Thyroid gland (tissue), 4 donors: ENCODE results near the gene HECW1.

ENCODE experiments used
- POLR2A ChIP-seq, 2 donors: fragments of 450-650 bp; IDR thresholded peaks; one replicate each; pipeline ENCODE4 v1.6.1; 2017; ENCODE audit warnings: antibody characterized with exemption in 2 of 2, mild to moderate bottlenecking in 2 of 2, moderate library complexity in 1 of 2
- TF ChIP-seq, protein P1 (sequence below), 6 experiments: fragments of 200-600 bp in 3 of 6; fragments of 450-650 bp in 3 of 6; sonication (generic) in 3 of 6; IDR thresholded peaks; one replicate each; pipeline ENCODE4 v1.5.1; 2016 to 2019; ENCODE audit warnings: antibody characterized with exemption in 6 of 6, mild to moderate bottlenecking in 2 of 6, inconsistent platforms in 1 of 6, moderate library complexity in 1 of 6

DNA sequence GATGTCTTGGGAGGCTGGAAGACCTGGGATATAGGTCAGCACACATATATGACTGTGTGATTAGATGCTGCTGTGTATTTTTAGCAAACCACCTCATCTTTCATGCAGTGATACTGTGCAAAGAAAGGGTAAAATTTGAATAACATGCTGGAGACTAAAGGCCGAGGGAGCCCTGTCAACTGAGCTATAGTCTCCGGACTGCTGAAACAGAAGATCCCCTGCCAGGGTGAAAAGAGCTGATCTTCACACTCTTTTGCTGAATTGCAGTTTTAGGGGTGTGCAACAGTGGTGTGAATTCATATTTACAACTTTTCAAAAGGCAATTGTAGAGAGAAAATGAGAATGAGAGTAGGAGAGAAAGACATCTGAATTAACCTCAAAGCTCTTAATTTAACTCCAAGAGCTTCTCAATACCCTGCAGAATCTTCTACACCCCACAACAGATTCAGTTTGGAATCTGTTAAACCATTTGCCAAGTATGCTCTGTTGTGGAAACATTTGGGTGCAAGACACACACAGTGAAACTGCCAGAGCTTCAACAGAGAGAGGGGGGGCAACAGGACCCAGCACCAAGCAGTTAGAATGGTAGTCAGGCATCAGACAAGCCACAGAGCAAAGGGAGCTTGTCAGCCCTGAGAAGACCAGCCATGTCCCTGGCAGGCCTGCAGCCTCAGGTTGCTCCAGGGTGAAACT lies 280.3 kb downstream of the HECW1 start:
- TF ChIP-seq POLR2A (IDR thresholded peaks at IDR 0.05), result no peak
- TF ChIP-seq, protein P1, sequence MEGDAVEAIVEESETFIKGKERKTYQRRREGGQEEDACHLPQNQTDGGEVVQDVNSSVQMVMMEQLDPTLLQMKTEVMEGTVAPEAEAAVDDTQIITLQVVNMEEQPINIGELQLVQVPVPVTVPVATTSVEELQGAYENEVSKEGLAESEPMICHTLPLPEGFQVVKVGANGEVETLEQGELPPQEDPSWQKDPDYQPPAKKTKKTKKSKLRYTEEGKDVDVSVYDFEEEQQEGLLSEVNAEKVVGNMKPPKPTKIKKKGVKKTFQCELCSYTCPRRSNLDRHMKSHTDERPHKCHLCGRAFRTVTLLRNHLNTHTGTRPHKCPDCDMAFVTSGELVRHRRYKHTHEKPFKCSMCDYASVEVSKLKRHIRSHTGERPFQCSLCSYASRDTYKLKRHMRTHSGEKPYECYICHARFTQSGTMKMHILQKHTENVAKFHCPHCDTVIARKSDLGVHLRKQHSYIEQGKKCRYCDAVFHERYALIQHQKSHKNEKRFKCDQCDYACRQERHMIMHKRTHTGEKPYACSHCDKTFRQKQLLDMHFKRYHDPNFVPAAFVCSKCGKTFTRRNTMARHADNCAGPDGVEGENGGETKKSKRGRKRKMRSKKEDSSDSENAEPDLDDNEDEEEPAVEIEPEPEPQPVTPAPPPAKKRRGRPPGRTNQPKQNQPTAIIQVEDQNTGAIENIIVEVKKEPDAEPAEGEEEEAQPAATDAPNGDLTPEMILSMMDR (IDR thresholded peaks at IDR 0.05), result no peak
